Muscle of back (tissue), 11 donors: Measurements from ENCODE around the gene TMEM255B. TPM values are rescaled to one million over a fixed set of nuclear protein-coding genes. Genes with fewer than 3 reads are reported as not detected.
A peak's percentile ranks its signal among the peaks of the same experiment; 100 is the strongest.
"Not testable (repeated sequence)": the region's sequence is repeated elsewhere in the genome, so short reads cannot be mapped to it uniquely, and the experiment has no call there.

ENCODE experiments used
- DNase-seq, 3 donors: peaks; one replicate each; pipeline versions ENCODE4 v3.0.0 to v3.0.0-alpha.2; 2013
- polyA plus RNA-seq, 10 donors: library from polyadenylated mRNA; unstranded; fragments of 120-200 nt; gene quantifications; one replicate each; pipeline ENCODE4 v1.2.1, GENCODE V29; 2013; ENCODE audit not compliant: insufficient read length in 10 of 10

Gene TMEM255B
- polyA plus RNA-seq, 10 donors: 4.4 to 10.1 (median 6.1) TPM

DNA sequence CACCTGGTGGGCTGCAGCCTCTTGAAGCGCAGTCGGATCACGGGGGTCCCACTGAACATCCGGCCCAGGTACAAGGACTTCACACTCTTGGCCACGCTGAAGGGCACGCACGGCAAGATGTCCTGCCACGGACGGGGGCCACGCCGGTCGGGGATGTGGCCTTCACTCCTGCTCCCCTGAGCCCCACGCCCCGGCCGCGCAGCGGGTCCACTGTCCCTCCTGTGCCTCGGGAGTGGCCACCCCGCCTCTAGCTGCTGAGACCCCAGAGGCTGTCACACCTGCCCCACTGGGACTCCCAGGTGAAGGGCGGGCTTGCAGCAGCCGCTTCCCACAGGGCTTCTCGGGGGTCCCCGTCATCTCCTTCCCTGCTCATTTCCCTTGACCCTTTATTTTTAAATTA, 73.6 kb downstream of the TMEM255B start:
- no peak for DNase-seq

- no peak for DNase-seq
These were observed 74.2 kb downstream of the TMEM255B start for GRCh38 chr13:113833111-113833830.

GRCh38 chr13:113834006-113834405, 75.0 kb downstream of the TMEM255B start:
- not testable (repeated sequence) for DNase-seq

DNA sequence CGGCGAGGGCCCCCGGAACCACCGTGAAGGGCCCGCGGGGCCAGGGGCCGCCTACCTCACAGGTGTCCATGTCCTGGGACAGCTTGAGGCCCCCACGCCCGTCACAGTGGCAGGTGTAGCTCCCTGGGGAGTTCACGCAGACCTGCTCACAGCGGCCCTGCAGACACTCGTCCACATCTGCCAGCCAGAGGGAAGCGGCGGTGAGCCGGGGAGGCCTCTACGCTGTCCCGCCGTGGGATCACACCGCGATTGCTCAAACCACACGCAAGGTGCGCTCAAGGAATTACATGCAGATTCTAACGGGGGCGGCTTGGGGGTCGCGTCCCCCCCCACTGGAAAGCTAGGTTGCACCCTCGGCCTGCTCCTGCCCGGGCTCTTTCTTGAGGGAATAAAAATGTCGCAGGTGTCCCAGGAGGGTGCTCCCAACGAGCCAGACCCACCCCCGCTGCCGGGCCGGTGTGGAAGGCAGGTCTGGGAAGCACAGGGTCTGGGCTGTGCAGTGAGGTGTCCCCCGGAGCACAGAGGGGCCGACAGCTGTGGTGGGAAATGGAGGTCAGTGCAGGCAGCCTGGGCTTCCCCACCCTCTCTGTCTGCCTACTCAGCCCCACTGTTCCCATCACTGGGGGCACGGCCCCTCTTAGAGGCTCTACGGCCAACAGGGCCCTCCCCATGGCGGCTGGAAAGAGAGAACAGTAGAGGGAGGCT, 75.6 kb downstream of the TMEM255B start:
- no peak for DNase-seq

- DNase-seq: peak in 1 of 3 donors; percentile 64
These were observed 76.6 kb downstream of the TMEM255B start for GRCh38 chr13:113835461-113836270.

GRCh38 chr13:113836768-113837559, 77.9 kb downstream of the TMEM255B start:
- DNase-seq: peak; percentile 44 to 76 (median 76)

DNA sequence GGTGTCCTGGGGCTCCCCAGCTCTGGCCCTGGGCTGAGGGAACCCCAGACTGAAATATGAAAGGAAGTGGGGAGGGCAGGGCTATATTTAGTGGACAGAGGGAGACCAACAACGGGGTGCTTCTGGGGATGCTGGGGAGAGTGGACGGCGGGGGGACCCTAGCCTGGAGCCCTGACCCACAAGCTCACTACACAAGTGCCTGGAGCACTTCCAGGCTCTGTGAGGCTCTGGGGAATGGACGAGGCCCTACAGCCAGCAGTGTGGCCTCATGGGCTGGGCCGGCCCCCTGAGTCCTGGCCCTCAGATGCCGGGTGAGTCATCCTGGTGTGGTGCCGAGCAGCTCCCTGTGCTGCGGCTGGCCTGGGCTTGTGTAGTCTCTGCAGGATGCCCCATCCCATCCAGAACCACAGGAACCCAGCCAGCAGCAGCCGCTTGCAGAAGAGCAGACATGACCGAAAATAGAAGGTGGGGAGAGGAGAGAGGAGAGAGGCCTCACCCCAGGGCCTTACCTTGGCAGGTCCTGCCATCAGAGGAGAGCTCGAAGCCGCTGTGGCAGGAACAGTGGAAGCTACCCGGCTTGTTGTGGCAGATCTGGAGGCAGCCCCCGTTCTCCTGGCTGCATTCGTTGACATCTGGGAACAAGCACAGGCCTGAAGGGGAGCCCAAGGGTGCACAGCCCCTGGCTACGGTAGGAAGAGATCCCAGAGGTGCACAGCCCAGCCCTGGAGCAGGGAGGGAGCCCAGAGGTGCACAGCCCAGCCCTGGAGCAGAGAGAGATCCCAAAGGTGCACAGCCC, 78.7 kb downstream of the TMEM255B start:
- DNase-seq: peak; percentile 76 to 90 (median 85)

- DNase-seq: no peak
These were observed 79.7 kb downstream of the TMEM255B start for GRCh38 chr13:113838711-113839201.

DNA sequence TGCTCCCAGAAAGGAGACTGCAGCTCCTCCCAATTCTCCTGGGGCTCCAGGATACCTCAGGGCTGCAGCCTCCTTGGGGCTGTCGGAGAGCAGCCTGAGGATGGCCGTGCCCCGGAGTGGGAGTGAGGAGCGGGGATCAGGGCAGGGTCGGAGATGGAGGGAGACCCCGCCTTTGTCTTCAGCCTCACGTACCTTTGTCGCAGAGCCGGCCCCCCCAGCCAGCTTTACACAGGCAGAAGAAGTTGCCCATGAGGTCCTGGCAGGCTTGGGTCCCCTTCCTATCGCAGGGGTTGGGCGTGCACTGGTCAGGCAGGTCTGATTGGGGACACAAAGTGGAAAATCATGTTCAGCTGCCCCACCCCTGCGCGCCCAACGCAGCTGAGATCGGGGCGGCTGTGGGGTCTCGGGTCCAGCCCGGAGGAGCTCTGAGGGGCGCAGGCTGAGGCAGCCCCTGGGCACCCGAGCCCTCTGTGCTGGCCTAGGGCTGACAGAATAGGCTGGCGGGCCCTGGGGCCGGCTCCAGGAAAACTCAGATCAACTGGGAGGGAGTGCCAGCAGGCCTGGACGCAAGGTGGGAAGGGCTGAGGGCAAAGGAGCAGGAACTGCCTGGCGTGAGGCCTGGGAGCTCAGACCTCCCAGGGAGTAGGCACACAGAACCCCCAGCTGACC, 80.6 kb downstream of the TMEM255B start:
- no peak for DNase-seq

DNA sequence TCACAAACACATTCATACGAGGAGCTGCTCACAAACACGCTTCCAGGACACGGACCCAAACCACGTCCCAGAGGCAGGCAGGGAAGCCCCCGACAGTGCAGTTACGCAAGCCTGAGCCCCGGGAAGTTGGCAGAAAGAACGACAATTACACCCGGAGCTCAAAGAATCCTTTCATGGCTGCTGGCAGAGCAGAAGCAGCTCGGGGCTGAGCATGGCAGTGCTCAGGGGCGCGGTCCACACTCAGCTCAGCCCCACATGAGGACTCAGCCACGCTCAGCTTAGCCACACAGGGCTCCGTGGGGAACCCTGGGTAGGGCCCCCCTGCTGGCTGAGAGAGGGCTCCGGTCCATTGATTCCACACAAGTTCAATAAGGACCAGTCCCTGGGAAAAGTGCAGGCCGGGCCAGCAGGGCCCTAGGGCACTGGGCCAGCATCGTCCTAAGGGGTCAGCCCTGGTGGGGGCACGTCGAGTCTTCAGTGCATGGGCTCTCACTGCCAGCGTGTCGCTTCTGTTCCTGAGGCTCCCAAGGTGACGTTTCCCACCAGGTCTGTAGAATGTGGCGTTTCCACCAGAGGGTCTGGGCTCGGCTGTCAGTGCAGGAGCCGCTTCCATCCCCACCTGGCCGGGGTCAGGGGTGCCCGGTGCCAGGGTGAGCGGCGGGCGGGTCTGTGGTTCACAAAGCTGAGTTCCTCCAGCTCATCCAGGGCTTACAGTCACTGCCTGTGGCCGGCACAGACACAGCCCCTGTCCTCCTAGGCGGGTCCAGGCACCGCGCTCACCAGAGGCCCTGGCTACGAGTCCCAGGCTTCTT, 81.7 kb downstream of the TMEM255B start:
- DNase-seq: no peak

DNA sequence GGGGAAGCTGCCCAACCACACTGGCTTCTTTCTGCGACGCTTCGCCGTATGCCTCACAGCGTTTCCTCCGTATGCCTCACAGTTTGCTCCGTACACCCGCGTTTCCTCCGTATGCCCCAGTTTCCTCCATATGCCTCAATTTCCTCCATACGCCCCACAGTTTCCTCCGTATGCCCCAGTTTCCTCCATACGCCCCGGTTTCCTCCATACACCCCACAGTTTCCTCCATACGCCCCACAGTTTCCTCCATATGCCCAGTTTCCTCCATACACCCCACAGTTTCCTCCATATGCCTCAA, 82.3 kb downstream of the TMEM255B start:
- no peak for DNase-seq

DNA sequence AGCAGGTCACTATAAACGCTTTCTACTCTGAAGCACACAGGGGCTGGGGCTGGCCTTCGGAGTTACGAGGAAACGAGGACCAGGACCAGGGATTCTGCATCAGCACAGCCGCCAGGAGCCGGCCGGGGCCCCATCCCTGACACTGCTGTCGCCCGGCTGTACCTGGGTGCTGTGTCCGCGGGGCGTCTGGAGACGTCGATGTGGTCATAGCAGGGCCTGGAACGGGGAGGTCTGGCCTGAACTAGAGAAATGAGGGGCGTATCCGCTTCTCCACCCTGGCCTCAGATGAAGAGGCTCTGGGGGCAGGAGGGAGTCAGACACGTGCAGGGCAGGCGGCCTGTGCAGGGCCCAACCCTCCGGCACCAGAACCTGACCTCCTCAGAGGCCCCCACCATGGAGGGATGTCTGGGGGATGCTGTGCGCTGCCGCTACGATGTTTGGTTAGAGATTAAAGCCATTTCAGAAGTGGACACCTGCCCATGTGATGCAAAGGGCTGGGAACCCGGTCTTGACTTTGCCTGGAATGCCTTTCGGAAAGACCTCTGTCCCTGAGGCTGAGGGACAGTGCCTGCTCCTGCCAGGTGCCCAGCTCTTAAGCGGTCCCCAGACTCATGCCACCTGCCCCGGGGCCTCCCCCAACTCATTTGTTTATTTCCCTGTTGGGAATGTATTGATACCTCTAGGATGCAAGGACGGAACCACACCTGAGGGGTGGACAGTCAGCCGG, 83.5 kb downstream of the TMEM255B start:
- no peak for DNase-seq

DNA sequence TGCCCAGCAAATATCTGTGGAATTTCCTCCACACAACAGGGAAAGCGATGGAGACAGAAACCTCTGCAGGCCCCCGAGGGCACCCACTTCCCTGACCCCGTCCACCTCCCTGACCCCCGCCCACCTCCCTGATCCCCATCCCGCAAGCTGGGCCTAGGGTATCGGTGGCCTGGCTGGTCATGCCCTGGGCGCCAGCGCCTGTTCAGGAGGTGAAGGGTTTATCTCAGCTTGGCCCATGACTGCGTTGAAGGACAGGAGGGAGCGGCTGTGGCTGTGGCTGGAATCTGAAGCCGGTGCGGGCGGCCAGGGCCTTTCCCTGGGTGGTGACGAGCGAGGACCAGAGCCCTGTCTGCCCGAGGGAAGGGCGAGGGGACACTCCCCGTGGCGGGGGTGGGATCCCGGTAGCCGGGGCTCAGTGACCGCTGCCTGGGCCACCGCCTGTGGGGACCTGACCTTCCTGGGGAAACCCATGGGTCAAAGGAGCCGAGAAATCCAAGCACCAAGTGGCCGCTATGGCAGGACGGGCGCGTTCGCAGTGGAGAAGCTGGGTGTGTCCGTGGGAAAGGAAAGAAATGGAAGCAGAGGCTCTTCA, 84.1 kb downstream of the TMEM255B start:
- no peak for DNase-seq

- DNase-seq: no peak
These were observed 85.0 kb downstream of the TMEM255B start for GRCh38 chr13:113843864-113844556.

- no peak for DNase-seq
These were observed 86.0 kb downstream of the TMEM255B start for GRCh38 chr13:113845055-113845454.

GRCh38 chr13:113845723-113846635, 87.0 kb downstream of the TMEM255B start:
- DNase-seq: no peak
